MCF 10A (cell line): ENCODE data around the gene MSS51. TPM values are rescaled to one million over a fixed set of nuclear protein-coding genes. Genes with fewer than 3 reads are reported as not detected.

ENCODE experiments used
- BruUV-seq: library from RNA; stranded (reverse); fragments of 400-500 nt; replicated peaks from 2 replicates; lab custom pipeline; 2021; lab: Mats Ljungman, UMichigan
- CTCF ChIA-PET: fragments of 300-600 bp; sonication (Branson Sonifier 250); formaldehyde crosslinking; extraction: SDS; loops from one replicate; lab custom pipeline; 2021; ENCODE audit warnings: antibody characterized with exemption, inconsistent platforms; lab: Yijun Ruan, JAX
- POLR2A ChIA-PET: fragments of 300-600, 350-650 bp; sonication (Branson Sonifier 250); formaldehyde crosslinking; extraction: SDS; loops from one replicate; lab custom pipeline; 2020; ENCODE audit warnings: antibody characterized with exemption, inconsistent platforms; lab: Yijun Ruan, JAX
- DNase-seq: peaks from one replicate; pipeline ENCODE4 v3.0.0-alpha.2; 2018; ENCODE audit not compliant: unreplicated experiment
- H3K27ac Mint-ChIP-seq: one replicate; pipeline ENCODE4 v1.8.0; 2022; ENCODE audit warnings: mild to moderate bottlenecking, low read depth, mixed read lengths; ENCODE audit not compliant: unreplicated experiment
- H3K27me3 Mint-ChIP-seq: one replicate; pipeline ENCODE4 v1.8.0; 2022; ENCODE audit warnings: mixed read lengths; ENCODE audit not compliant: insufficient read depth, unreplicated experiment
- H3K36me3 Mint-ChIP-seq: one replicate; pipeline ENCODE4 v1.8.0; 2022; ENCODE audit warnings: mild to moderate bottlenecking, moderate library complexity, mixed read lengths; ENCODE audit not compliant: insufficient read depth, unreplicated experiment
- H3K4me1 Mint-ChIP-seq: one replicate; pipeline ENCODE4 v1.8.0; 2022; ENCODE audit warnings: mixed read lengths; ENCODE audit not compliant: insufficient read depth, unreplicated experiment
- H3K4me3 Mint-ChIP-seq: one replicate; pipeline ENCODE4 v1.8.0; 2022; ENCODE audit warnings: mild to moderate bottlenecking, moderate library complexity, mixed read lengths; ENCODE audit not compliant: unreplicated experiment
- H3K9me3 Mint-ChIP-seq: one replicate; pipeline ENCODE4 v1.8.0; 2022; ENCODE audit warnings: mixed read lengths; ENCODE audit not compliant: unreplicated experiment
- CTCF ChIP-seq: fragments of 200-600 bp; IDR thresholded peaks from one replicate; pipeline ENCODE4 v1.8.0; 2022; ENCODE audit warnings: antibody characterized with exemption, mild to moderate bottlenecking; ENCODE audit not compliant: unreplicated experiment
- intact Hi-C: fragments of 100-400 bp; cut with micrococcal nuclease; formaldehyde crosslinking; loops from 2 replicates; pipeline ENCODE4 v1.14.1; 2022
- total RNA-seq: library from RNA; stranded (reverse); gene quantifications from 2 replicates; pipeline ENCODE4 v1.2.3, GENCODE V29; 2022

The MSS51 gene
- total RNA-seq, 1 experiment from 2014 or later = 1.8 TPM

GRCh38 chr10:73388228-73388627 lies 45.1 kb downstream of the MSS51 start:
- Mint-ChIP-seq H3K27me3 (no peaks in the 10 kb centered on the region), H3K4me1 (no peaks in the 10 kb centered on the region), H3K27ac (no peak overlapping the region), H3K36me3 (peaks cover 91% of the 10 kb centered on the region), H3K4me3 (no peak overlapping the region), H3K9me3 (no peaks in the 10 kb centered on the region)
- no peak for TF ChIP-seq CTCF
- intact Hi-C loops = no loop called here
- no peak for DNase-seq
- BruUV-seq = no TSS peak
- ChIA-PET CTCF (no interaction called here), POLR2A (interaction anchor here (0.7 kb wide), 1 partner anchor 8 kb away, joined by 3 read pairs; no protein-coding TSS in a partner anchor)

- ChIA-PET POLR2A (no interaction called here), CTCF (interaction anchor here (0.5 to 1.1 kb wide), 2 partner anchors 11 to 183 kb away, joined by 4 read pairs; no protein-coding TSS in a partner anchor)
- intact Hi-C loops = no loop called here
- no peak overlapping the region for H3K4me3 Mint-ChIP-seq
- H3K27ac Mint-ChIP-seq = no peak overlapping the region
- no peaks in the 10 kb centered on the region for H3K9me3 Mint-ChIP-seq
- peaks cover 94% of the 10 kb centered on the region for H3K36me3 Mint-ChIP-seq
- no TSS peak for BruUV-seq
- no peaks in the 10 kb centered on the region for H3K27me3 Mint-ChIP-seq
- TF ChIP-seq CTCF = no peak
- no peak for DNase-seq
- no peaks in the 10 kb centered on the region for H3K4me1 Mint-ChIP-seq
Observed at GRCh38 chr10:73386583-73386982, 46.8 kb downstream of the MSS51 start.

GRCh38 chr10:73379064-73379748 lies 54.2 kb downstream of the MSS51 start:
- Mint-ChIP-seq H3K36me3 (peaks cover 86% of the 10 kb centered on the region), H3K4me3 (no peak overlapping the region), H3K9me3 (no peaks in the 10 kb centered on the region), H3K27me3 (no peaks in the 10 kb centered on the region), H3K4me1 (no peaks in the 10 kb centered on the region), H3K27ac (no peak overlapping the region)
- intact Hi-C loops = no loop called here
- POLR2A ChIA-PET = interaction anchor here (0.7 to 1.8 kb wide), 3 partner anchors 9 to 93 kb away, joined by 3 to 7 read pairs (median 3); no protein-coding TSS in a partner anchor
- no peak for TF ChIP-seq CTCF
- no TSS peak for BruUV-seq
- CTCF ChIA-PET = interaction anchor here (0.7 kb wide), 1 partner anchor 127 kb away, joined by 6 read pairs; the partner anchor contains the start of gene MRPS16
- DNase-seq = no peak

GRCh38 chr10:73376679-73377078 lies 56.7 kb downstream of the MSS51 start:
- H3K4me3 Mint-ChIP-seq = no peak overlapping the region
- intact Hi-C loops = no loop called here
- DNase-seq = no peak
- no peak overlapping the region for H3K27ac Mint-ChIP-seq
- no peak for TF ChIP-seq CTCF
- no peaks in the 10 kb centered on the region for H3K4me1 Mint-ChIP-seq
- ChIA-PET POLR2A (interaction anchor here (0.7 to 0.8 kb wide), 2 partner anchors 13 to 19 kb away, joined by 3 read pairs; no protein-coding TSS in a partner anchor), CTCF (no interaction called here)
- H3K27me3 Mint-ChIP-seq = no peaks in the 10 kb centered on the region
- H3K36me3 Mint-ChIP-seq = peaks cover 89% of the 10 kb centered on the region
- BruUV-seq = no TSS peak
- no peaks in the 10 kb centered on the region for H3K9me3 Mint-ChIP-seq

Other genes with a start within 250 kb of the MSS51 start
- 33.1 and 35.1 TPM in 2 replicates for gene DNAJC9, start 186.3 kb downstream of the MSS51 start, total RNA-seq
- 203 and 247 TPM in 2 replicates for gene MRPS16, start 180.9 kb downstream of the MSS51 start, total RNA-seq
- gene CFAP70, start 74.7 kb downstream of the MSS51 start, total RNA-seq = 1.5 and 2.9 TPM in 2 replicates
- gene ANXA7, start 19.5 kb downstream of the MSS51 start, total RNA-seq = 137 and 161 TPM in 2 replicates
- 34.8 and 37.4 TPM in 2 replicates for gene PPP3CB, start 62.5 kb upstream of the MSS51 start, total RNA-seq
- 19.6 and 21.4 TPM in 2 replicates for gene USP54, start 157.8 kb upstream of the MSS51 start, total RNA-seq
- not detected in 2 replicates for gene MYOZ1, start 207.9 kb upstream of the MSS51 start, total RNA-seq
- not detected in 2 replicates for gene SYNPO2L, start 222.5 kb upstream of the MSS51 start, total RNA-seq